ENCODE data around the gene C17orf113.

DNA sequence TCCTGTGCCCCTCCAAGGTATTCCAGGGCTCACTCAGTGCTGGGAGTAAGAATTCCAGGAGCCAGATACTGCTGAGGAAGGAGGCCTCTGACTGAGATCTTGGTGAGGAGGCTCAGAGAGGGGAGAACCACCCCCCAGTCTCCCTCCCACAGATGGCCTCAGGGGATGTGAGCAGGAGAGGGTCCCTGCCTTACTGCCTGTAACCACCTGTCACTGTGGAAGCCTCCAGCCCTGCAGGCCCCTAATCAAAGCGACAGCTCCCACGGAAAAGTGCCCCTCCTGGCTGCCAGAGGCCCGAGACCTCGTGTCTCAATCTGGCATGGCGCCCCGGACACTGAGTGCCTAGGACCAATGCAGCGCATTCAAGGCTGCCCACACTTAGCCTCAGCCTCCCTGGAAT, 7.7 kb upstream of the C17orf113 start:
- TF ChIP-seq CTCF (IDR thresholded peaks at IDR 0.05 in 2 of 3, conservative IDR thresholded peaks at IDR 0.05 in 1 of 3; ENCODE audit: borderline replicate concordance in 1 of 3, insufficient read depth in 1 of 3, low read depth in 2 of 3, low read length in 2 of 3): no peak
- TF ChIP-seq ZNF274 (IDR thresholded peaks at IDR 0.05; ENCODE audit: low read depth, low read length): no peak
- no peak for TF ChIP-seq POLR2AphosphoS5 (IDR thresholded peaks at IDR 0.05; ENCODE audit: low read depth, low read length)
- TF ChIP-seq EGR1 (IDR thresholded peaks at IDR 0.05; ENCODE audit: low read depth): no peak
- no peak for TF ChIP-seq EZH2 (IDR thresholded peaks at IDR 0.05)
- TF ChIP-seq REST (IDR thresholded peaks at IDR 0.05; ENCODE audit: low read depth): no peak
- no peak for TF ChIP-seq TCF7L2 (IDR thresholded peaks at IDR 0.05; ENCODE audit: borderline replicate concordance, extremely low read depth, insufficient read depth, insufficient read length)
- TF ChIP-seq SIN3A (IDR thresholded peaks at IDR 0.05; ENCODE audit: low read depth): no peak
- TF ChIP-seq YY1 (IDR thresholded peaks at IDR 0.05; ENCODE audit: extremely low read depth, insufficient replicate concordance, low read depth, low read length): no peak
- TF ChIP-seq MAX (IDR thresholded peaks at IDR 0.05): no peak
- no peak for TF ChIP-seq CEBPB (IDR thresholded peaks at IDR 0.05; ENCODE audit: low read depth)

Measured in HCT116 (cell line).